Measurements from ENCODE around the gene VASN.
"Not testable (repeated sequence)": the region's sequence is repeated elsewhere in the genome, so short reads cannot be mapped to it uniquely, and the experiment has no call there.

Gene VASN

GRCh38 chr16:4386451-4386805 is 14.8 kb downstream of the VASN start:
- FAIRE-seq: no peak

DNA sequence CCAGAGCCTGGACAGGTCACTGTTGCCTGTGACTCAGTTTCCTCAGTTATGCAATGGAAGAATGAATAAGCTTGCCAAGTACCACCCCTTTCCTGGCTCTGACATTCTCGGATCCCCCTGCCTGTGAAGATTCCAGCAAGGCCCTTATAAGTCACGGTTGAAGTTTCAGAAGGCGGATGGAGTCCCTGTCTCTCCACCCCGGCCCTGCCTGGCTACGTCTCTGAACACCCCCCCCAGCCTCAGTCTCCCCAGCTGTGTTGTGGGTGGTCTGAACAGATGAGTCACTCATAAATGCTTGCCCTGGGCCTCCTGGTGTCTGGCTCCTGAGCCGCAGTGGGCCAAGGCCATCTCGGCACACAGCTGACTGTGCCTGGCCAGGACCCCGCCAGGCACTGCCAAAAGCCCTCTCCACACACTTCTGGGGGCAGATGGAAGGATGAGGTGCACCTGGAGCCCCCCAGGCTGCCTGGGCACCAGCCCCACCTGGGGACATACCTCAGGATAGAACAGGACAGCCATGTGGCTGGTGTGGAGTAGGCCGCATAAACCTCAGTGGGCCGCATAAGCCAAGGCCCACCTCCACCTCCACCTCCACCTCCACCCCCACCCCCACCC is 15.4 kb downstream of the VASN start:
- FAIRE-seq: no peak

DNA sequence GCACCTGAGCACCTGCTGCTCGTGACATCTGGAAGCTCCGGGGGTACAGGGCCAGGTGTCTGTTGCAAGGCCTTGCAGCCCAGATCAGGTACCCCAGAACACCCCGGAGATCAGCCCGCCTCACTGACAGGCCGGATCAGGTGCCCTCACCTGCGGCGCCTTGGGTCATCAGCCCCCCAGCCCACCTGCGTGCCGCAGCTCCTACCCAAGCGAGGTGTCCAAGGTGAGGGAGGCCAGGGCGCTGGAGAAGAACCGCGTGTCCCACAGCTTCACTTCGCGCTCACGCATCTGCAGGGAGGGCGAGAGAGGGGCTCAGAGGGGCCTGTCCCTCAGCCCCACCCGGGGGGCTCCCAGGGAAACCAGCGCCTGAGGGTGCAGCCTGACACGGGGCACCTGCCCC is 16.1 kb downstream of the VASN start:
- FAIRE-seq: no peak

DNA sequence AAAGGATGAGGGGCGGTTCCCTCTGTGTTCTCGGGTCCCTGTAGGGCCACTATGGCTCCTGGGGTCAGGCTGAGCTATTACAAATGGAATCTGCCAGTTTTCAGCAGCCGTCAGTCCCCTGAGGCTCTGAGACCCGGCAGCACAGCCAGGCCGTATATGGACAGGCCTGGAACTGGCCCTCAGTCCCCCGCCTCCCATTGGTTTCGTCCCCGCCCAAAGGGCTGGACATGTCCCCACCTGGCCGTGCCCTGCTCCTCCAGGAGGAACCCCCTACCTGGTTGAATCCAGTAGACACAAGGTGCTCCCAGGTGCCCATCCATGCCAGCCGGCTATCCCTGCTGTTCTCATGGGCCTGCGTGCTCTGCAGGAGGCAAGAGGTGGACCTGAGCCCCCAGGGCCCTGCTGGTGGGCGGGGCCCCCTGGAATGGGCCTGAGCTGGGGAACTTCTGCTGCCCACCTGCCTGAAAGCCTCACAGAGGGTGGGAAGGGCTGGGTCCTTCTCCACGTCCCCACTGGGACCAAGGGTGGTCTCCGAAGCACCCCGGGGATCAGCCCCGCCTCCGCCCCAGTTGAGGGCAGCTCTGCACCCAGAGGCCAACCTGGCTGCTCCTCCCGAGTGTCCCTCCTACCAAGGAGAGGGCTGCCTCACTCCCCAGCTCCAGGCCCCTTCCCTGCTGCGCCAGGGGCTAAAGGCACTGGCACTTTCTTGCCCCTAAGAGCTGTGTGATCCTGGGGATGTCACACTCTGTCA is 16.8 kb downstream of the VASN start:
- no peak for FAIRE-seq

- FAIRE-seq: no peak
Measured at GRCh38 chr16:4389051-4389955, 17.7 kb downstream of the VASN start.

DNA sequence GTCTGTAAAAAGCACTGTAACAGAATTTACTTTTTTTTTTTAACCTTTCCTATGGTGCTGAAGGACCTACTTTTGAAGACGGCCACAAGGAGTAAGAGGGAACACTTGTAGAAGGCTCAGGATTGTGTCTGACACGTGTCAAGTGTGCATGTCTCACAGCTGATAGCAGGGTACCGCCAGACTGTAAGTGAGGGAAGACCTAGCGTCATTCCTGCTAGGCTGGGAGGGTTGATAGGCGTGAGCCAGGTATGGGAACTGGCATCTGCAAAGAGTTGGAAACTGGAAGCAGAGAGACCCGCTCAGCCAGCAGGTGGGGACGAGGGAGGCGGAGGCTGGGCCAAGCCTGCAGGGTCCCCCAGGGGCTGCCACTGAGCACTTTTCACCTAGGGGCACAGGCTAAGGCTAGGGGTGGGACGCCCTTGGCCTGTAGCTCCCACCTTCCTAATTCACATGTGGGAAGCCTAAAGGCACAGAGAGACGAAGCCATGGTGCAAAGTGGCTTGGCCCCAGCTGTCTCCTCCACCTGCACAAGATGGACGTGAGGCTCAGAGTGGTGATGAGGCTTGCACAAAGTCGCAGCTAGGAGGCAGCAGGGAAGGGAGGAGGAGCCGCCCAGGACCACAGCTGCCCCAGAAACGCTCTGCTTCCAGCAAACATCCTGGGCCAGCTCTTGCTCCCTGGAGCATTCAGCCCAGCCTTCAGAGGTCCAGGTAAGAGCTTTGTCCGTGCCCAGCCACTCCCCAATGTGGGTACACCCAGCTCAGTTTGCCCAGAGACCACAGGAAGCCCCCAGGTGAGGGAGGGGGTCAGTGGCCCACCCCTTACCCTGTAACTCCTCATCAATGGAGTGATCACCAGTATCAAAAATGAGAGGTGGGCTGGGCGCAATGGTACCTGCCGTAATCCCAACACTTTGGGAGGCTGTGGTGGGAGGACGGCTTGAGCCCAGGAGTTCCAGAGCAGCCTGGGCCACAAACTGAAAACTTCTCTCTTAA is 18.9 kb downstream of the VASN start:
- FAIRE-seq: no peak

DNA sequence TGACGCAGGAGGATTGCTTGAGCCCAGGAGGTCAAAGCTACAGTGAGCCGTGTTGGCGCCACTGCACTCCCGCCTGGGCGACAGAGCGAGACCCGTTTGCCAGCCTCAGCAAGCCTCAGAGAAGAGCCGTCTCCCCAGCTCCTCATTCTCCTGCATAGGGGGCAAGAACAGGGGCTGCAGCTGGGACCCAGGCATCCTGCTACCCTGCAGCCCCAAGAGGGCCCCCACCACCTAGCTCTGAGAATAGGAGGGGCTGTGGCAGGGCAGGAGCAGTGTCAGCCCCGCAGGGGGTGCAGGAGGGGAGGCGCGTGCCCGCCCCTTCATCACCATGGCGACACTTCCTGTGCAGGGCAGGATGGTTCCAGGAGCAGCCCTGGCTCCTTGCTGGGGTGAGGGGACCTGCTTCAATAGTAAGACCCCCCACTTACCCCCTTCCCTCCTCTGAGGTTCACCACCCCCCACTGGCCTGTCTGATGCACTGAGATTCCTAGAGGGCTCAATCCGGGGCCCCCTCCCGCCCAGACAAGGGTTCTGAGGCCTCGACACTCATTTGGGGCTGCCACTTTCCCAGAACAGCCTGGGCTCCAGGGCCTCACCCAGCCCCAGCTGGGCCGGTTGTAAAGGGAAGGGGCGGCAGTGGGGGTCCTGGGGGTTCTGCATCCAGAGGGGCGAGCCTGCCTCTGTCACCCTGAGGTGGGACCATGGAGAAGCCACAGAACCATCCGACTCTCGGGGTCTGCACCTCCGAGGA is 20.2 kb downstream of the VASN start:
- no peak for FAIRE-seq

GRCh38 chr16:4392382-4393239 is 21.0 kb downstream of the VASN start:
- FAIRE-seq: no peak

- FAIRE-seq: no peak
Measured at GRCh38 chr16:4393240-4393600, 21.6 kb downstream of the VASN start.

DNA sequence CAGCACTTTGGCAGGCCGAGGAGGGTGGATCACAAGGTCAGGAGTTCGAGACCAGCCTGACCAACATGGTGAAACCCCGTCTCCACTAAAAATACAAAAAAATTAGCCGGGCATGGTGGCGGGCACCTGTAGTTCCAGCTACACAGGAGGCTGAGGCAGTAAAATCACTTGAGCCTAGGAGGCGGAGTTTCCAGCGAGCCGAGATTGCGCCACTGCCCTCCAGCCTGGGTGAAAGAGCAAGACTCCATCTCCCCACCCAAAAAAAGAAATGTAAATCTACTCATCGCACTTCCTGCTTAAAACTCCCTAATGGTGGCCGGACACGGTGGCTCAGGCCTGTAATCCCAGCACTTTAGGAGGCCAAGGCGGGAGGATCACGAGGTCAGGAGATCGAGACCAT is 22.2 kb downstream of the VASN start:
- FAIRE-seq: not testable (repeated sequence)

DNA sequence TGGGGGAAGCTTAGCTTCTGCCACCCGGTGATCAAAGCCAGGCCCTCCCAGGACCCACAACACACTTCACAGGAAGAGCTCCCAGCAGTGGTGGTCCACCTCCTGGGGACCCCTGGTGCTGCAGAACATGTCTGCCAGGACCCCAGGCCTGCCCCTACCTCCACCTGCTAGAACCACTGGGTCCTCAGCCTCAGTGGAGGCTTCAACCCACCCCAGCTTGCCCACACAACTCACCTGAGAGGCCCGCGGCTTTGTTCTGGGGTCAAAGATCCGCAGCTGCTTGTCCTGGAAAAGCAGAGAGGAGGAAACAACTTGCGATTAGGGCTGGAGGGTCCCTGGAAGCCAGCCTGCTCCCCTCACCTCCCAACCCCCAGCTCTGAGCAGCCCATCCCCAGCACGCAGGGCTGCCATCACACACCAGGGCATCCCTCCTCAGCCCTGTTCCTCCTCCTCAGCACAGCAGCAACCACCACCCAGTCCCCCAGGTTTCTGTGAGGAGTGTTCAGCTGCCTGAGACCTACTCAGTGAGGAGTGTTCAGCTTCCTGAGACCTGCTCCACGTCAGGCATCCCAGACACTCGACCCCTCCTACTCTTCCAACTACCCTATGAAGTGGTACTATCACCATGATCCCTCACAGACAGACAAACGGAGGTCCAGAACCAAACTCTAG is 23.5 kb downstream of the VASN start:
- FAIRE-seq: no peak

DNA sequence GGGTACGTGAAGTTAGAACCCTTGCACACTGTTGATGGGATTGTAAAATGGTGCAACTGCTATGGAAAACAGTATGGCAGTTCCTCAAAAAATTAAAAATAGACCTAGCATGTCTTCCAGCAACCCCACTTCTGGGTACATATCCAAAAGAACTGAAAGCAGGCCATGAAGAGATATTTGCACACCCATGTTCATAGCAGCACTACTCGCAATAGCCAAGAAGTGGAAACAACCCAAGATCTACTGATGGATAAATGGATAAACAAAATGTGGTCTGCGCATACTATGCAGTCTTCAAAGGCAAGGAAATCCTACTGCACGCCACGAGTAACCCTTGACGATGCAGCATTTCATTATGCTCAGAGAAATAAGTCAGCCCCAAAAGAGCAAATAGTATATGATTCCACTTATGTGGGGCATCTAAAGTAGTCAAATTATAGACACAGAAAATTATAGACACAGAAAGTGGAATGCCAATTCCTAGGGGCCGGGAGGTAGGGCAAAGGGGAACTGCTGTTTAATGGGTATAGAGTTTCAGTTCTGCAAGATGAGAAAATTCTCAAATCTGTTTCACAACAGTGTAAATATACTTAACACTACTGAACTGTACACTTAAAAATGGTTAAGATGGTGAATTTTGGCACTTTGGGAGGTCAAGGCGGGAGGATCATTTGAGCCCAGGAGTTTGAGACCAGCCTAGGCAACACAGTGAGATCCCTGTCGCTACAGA is 27.5 kb downstream of the VASN start:
- no peak for FAIRE-seq

DNA sequence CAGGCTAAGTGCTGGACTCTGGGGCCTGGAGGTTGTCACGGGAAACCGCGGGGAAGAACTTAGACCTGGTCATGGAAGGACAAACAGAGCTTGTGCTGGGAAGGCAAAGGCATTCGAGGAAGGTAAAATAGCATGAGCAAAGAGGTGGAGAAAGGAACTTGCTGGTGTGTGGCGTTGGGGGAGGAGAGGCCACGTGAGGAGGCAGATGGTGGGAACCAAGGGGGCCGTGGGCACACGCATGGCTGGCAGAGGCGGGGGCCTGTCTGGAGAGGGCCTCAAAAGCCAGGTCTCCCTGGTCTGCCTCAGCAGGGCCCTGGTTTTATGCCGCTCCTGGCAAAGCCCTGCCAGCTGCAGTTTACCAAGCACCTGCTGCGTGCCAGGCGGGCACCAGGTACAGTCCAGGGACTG is 29.4 kb downstream of the VASN start:
- FAIRE-seq: no peak

DNA sequence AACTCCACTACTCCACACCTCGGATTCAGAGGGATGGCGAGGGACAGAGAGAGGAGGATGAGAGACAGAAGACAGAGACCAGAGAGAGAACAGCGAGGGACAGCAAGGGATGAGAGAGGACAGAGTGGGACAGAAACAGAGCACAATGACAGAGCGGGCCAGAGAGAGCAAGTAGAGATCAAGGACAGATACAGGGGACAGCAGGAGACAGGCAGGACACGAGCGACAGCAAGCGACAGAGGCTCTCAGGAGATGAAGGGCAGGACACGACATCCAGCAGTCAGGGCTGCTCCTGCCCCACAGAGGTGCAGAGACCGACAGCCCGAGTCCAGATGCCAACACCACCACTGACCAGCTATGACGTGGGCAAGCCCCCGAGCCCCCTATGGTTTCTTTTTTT is 29.9 kb downstream of the VASN start:
- no peak for FAIRE-seq

GRCh38 chr16:4402439-4403132 is 30.9 kb downstream of the VASN start:
- no peak for FAIRE-seq

- FAIRE-seq: no peak
Measured at GRCh38 chr16:4403133-4403949, 31.7 kb downstream of the VASN start.

DNA sequence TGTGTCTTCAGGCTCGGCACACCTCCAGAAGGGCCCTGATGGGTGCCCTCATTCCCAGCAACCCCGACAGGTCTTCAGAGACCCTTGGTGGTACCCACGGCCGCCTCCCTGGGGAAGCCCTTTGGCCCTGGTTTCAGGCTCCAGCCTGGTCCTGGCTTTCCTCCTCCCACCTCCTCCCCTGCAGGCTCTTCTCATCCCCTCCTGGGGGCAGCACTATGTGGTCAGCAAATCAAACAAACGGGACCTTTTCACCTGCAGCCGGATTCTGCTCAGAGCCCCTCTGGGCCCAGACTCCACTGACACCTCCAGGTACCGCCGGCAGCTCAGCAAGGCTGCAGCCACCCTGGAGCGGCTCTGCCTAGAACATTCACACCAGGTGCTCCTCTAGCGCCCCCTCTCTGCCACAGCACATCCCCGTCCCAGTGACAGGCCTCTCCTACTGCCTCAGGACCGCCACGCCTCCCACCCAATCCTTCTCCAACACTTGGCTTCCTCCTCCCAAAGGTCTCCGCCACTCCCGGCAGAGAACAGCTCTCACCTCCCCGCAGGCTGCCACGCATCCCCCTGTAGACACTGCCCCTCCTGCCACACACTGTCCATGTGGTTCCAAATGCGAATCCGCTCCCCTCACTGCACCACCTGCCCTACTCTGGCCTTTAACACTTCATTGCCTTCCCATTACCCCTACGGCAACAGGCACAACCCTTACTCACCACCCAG is 32.8 kb downstream of the VASN start:
- no peak for FAIRE-seq
